Body of pancreas (tissue), 4 donors: ENCODE data around the gene CYP4Z1.
"Not testable (repeated sequence)": the region's sequence is repeated elsewhere in the genome, so short reads cannot be mapped to it uniquely, and the experiment has no call there.

Source experiments
- POLR2A ChIP-seq, 3 donors: fragments of 450-650 bp; IDR thresholded peaks; one replicate each; pipeline ENCODE4 v1.6.1; 2016; ENCODE audit warnings: antibody characterized with exemption in 3 of 3, mild to moderate bottlenecking in 2 of 3
- TF ChIP-seq, protein P1 (sequence below), 7 experiments: fragments of 450-650 bp in 4 of 7; fragments of 200-600 bp in 3 of 7; sonication (generic) in 3 of 7; IDR thresholded peaks; one replicate each; pipeline ENCODE4 v1.5.1; 2016 to 2019; ENCODE audit warnings: antibody characterized with exemption in 7 of 7

DNA sequence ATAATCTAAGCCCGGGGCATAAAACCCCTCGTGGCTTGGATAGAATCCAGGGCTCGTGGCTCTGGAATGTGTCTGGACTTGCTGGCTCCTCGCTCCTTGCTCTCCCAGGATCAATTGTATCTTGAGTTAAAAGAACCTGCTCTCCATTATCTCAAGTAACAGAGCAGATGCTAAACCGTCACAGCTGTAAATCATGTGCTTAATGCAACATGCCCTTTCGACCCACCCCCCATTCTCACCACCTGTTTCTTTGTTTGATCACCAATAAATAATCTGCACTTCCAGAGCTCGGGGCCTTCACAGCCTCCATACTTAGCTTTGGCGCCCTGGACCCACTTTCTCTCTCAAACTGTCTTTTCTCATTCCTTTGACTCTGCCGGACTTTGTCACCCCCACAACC lies 82.1 kb downstream of the CYP4Z1 start:
- TF ChIP-seq, protein P1, sequence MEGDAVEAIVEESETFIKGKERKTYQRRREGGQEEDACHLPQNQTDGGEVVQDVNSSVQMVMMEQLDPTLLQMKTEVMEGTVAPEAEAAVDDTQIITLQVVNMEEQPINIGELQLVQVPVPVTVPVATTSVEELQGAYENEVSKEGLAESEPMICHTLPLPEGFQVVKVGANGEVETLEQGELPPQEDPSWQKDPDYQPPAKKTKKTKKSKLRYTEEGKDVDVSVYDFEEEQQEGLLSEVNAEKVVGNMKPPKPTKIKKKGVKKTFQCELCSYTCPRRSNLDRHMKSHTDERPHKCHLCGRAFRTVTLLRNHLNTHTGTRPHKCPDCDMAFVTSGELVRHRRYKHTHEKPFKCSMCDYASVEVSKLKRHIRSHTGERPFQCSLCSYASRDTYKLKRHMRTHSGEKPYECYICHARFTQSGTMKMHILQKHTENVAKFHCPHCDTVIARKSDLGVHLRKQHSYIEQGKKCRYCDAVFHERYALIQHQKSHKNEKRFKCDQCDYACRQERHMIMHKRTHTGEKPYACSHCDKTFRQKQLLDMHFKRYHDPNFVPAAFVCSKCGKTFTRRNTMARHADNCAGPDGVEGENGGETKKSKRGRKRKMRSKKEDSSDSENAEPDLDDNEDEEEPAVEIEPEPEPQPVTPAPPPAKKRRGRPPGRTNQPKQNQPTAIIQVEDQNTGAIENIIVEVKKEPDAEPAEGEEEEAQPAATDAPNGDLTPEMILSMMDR (IDR thresholded peaks at IDR 0.05), result not testable (repeated sequence)
- TF ChIP-seq POLR2A (IDR thresholded peaks at IDR 0.05), result not testable (repeated sequence)
